Colon (tissue), 2 donors: ENCODE data around the gene DAND5.
"Not testable (repeated sequence)": the region's sequence is repeated elsewhere in the genome, so short reads cannot be mapped to it uniquely, and the experiment has no call there.

Experiments used
- FAIRE-seq: peaks from 2 replicates; lab custom pipeline; 2012; peaks lifted over from hg19 to GRCh38; lab: Jason Lieb, UNC
- donor health status: control.
- donor health status: control.

Gene DAND5

DNA sequence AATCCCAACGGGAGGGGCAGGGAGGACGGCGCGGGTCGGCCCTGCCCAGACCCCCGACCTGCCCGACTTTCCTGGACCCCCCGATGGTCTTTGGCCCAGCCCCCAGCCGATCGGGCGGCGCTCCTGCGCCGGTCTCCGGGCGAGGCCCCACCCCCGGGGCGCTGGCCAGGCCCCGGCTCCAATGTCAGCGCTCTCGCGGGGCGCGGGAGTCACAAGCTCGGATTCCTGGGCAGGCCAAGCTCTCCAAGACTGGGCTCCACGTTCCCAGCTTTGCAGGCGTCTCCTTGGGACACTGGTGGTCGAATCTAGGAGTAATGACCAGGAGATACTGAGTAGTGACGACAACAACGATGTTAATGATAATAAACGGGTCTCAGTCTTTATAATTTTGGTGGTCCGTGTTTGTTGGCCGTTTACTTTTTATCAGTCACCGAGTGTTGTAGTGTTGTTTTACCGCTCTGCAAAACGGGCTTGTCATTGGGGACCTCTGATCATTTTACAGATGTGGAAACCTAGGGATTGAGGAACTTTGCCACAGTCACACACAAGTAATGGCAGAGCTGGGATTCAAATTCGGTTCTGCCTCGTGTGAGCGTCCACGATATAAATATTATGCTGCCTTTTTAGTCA, 23.2 kb upstream of the DAND5 start:
- no peak for FAIRE-seq

DNA sequence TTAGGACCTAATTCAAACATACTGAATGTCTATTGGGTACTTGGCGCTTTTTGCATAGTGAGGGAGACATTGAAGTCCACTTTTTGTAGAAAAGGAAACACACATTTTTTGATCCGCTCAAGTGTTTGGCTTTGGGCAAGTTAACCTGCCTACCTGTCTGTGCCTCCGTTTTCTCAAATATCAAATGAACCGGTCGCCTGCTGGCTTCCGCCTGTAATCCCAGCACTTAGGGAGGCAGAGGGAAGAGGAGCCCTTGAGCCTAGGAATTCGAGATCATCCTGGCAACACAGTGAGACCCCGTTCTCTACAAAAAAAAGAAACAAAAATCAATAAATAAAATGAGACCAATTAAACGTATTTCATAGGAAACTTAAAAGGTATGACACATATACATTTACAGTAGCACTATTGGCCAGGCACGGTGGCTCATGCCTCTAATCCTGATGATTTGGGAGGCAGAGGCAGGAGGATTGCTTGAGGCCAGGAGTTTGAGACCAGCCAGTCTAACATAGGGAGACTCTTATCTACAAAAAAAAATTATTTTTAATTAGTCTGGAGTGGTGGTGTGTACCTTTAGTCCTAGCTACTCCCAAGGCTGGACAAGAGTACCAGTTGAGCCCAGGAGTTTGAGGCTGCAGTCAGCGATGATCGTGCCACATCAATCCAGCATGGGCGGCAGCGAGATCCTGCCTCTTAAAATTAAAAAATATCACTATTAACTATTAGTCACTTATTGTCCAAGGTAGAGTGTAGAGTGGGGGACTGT, 22.5 kb upstream of the DAND5 start:
- FAIRE-seq: no peak

DNA sequence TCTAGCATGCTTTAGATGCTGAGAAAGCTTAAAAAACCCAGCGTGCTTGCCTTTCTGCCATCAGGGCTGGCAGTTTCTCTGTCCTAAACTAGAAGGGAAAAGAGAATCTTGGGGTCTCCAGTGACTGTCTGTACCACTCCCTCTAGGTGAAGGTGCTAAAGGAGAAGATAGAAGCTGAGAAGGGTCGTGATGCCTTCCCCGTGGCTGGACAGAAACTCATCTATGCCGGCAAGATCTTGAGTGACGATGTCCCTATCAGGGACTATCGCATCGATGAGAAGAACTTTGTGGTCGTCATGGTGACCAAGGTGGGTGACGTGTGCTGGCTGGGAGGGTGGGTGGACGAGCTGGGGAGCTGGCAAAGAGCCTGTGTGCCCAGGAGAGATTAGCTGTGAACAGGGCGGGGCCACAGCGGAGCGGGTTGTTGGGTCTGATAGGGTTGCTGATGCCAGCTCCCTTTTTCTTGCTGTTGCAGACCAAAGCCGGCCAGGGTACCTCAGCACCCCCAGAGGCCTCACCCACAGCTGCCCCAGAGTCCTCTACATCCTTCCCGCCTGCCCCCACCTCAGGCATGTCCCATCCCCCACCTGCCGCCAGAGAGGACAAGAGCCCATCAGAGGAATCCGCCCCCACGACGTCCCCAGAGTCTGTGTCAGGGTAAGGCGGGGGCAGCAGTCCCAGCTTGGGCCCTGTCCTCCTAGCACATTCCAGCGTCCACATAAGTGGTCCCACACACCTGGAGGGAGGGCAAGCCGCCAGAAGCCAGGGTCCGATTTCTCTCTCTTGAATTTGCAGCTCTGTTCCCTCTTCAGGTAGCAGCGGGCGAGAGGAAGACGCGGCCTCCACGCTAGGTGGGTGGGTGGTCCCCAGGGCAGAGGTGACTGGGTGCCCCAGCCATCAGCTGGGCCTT, 21.4 kb upstream of the DAND5 start:
- FAIRE-seq: no peak

DNA sequence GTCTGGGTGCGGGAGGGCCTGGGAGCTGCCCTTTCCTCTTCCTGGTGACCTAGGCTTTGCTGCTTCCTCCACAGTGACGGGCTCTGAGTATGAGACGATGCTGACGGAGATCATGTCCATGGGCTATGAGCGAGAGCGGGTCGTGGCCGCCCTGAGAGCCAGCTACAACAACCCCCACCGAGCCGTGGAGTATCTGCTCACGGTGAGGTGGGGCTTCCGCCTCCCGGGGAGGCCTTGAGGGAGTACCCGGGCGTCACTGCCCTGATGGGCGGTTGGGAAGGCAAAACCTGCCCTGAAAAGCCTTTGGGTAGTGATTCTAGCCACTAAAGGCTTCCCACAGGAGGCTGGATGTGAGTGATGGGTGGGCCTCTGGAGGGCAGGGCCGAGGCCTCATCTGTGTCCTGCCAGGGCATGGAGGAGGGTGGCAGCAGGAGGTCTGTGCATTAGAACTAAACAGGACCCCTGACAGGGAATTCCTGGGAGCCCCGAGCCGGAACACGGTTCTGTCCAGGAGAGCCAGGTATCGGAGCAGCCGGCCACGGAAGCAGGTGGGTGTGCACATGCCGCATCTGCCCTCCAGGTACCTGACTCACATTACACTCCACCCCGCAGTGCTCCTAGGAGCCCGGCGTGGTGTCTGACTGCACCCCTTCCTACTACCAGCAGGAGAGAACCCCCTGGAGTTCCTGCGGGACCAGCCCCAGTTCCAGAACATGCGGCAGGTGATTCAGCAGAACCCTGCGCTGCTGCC, 20.6 kb upstream of the DAND5 start:
- no peak for FAIRE-seq

DNA sequence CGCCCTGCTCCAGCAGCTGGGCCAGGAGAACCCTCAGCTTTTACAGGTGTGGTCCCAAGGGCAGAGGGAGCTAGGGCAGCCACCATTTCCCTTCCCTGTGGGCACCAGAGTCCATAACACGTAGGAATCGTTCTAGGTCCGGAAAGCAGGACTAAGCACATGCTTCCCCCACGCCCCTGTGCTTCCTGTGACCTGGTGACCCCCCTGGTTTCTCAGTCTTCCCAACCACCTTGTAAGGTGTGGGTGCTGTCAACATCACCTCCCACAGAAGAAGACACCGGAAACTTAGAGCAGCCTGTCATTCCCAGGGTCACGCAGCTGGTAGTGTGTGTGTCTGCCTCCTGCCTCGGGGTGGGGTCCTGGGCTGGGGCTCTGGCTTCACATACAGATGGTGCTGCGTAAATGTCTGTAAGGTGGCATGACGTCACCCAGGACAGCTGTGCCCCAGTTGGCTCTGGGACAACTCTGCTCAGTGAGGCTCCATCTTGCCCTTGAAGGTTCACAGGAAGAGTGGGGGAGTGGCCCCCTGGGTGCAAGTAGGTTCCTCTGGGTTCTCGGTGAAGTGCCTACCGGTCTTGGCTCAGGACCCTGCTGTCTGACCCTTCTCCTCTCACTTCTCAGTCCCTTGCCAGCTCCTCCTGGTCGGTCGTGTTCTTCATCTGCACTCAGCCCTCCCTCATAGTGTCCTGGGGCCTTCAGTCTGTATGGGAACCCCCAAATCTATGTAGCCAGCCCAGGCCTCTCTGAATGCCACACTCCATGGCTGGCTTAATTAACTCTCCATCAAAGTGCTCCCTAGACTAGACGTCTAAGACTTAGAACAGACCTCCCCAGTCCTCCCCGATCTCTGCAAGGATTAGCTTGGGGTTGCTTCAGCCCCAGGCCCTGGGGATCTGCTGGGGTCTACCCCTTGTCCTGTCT, 19.8 kb upstream of the DAND5 start:
- FAIRE-seq: no peak

DNA sequence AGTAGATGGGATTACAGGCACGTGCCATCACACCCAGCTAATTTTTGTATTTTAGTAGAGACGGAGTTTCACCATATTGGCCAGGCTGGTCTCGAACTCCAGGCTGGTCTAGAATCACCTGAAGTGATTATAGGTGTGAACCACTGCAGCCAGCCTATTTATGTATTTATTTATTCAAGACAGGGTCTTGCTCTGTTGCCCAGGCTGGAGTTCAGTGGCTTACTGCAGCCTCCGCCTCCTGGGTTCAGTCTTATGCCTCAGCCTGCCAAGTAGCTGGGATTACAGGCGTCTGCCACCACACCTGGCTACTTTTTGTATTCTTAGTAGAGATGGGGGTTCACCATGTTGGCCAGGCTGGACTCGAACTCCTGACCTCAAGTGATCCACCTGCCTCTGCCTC, 17.3 kb upstream of the DAND5 start:
- FAIRE-seq: not testable (repeated sequence)

DNA sequence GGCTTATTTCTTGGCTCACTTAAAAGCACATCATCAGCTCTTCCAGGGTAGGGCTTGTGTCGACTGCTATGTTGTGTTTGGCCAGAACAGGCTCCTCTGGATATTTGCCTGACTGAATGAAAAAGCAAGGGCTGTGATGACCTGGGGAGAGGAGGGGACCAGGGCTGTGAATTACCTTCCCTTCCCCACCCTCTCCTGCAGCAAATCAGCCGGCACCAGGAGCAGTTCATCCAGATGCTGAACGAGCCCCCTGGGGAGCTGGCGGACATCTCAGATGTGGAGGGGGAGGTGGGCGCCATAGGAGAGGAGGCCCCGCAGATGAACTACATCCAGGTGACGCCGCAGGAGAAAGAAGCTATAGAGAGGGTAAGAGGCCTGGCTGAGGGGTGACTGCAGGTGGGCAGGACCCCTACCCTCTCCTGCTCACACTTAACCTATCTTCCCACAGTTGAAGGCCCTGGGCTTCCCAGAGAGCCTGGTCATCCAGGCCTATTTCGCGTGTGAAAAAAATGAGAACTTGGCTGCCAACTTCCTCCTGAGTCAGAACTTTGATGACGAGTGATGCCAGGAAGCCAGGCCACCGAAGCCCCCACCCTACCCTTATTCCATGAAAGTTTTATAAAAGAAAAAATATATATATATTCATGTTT, 16.8 kb upstream of the DAND5 start:
- no peak for FAIRE-seq

DNA sequence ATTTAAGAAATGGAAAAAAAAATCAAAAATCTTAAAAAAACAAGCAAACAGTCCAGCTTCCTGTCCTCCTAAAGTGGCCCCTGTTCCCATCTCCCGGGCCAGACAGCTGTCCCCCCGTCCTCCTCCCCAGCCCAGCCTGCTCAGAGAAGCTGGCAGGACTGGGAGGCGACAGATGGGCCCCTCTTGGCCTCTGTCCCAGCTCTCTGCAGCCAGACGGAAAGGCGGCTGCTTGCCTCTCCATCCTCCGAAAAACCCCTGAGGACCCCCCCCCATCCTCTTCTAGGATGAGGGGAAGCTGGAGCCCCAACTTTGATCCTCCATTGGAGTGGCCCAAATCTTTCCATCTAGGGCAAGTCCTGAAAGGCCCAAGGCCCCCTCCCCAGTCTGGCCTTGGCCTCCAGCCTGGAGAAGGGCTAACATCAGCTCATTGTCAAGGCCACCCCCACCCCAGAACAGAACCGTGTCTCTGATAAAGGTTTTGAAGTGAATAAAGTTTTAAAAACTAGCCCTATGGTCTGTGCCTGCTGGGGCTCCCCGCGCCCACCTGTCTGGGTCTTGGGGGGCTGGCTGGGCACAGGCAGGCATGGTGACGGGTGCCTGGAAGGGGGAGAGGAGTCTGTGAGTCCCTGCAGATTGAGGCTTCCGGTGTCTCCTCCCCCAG, 16.1 kb upstream of the DAND5 start:
- no peak for FAIRE-seq

DNA sequence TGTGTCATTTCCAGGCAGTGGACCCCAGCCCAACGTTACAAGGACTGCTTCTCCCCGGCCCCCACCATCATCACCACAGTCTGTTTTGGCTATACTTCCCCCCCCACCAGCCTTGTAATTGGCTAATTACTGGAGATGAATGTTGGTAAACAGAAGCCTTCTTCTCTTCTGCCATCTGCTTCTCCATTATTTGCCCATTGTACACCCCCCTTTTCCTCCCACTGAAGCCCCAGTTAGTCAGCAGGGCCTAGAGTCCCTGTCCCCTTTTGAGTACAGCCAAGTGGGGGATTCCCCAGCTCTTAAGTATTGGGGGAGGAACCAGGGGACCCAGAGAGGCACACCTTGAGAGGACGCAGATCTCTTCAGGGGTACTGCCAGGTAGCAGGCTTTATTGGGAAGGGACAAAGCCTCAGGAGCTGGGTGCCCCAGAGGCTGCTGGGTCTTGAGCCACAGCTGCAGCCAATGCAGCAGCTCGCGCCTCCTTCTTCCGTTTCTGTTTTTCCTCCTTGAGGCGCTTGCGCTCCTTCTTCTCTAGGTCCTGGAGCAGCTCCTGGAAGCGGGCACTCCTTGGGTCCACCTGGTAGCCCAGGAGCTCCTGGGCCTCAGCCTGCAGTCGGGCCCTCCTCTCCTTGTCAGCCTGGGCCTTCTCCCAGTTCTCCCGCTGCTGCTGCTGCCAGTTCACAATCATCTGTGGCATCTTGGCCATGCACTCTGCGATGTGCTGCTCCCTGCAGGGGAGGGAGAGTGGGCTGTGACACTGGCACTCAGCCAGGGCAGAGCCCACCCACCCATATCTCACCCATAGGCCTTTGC, 15.4 kb upstream of the DAND5 start:
- no peak for FAIRE-seq

DNA sequence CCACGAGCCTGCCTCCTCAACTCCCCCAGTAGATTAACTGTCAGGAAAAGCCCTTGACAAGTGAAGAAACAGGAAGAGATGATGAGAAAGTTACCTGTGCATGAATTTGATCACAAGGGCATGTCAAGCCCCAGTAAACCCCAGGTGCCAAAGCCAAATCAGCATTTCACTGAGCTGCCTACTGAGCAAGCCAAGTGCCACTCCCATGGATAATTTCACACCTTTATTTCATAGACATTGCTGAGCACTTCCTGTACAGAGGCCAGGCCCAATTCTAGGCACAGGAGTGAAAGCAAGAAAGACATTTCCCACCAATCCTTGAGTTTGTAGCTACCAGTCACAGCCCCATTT, 14.8 kb upstream of the DAND5 start:
- FAIRE-seq: no peak

DNA sequence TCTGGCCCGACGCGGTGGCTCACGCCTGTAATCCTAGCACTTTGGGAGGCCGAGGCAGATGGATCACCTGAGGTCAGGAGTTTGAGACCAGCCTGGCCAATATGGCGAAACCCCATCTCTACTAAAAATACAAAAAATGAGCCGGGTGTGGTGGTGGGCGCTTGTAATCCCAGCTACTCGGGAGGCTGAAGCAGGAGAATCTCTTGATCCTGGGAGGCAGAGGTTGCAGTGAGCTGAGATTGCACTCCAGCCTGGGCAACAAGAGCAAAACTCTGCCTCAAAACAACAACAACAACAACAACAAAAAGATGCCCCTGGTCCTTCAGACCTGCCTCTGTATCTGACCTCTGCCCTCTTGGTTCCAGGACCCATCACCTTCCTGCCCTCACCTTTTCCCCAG, 13.8 kb upstream of the DAND5 start:
- FAIRE-seq: not testable (repeated sequence)

DNA sequence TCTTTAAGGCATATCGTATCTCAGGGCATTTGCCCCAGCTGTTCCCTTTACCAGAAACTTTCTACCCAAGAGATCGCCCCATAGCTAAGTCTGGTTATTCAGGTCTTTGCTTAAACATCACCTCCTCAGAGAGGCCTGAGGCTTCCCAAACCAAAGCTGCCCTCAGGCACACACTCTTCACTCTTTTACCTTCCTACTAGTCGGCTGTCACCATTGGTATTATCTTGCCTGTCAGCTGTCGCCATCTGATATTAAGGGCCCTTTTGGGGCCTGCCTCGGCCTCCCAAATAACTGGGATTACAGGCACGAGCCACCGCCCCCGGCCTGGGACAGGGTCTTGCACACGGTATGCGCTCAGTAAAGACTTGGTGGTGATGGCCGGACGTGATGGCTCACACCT, 13.4 kb upstream of the DAND5 start:
- no peak for FAIRE-seq

DNA sequence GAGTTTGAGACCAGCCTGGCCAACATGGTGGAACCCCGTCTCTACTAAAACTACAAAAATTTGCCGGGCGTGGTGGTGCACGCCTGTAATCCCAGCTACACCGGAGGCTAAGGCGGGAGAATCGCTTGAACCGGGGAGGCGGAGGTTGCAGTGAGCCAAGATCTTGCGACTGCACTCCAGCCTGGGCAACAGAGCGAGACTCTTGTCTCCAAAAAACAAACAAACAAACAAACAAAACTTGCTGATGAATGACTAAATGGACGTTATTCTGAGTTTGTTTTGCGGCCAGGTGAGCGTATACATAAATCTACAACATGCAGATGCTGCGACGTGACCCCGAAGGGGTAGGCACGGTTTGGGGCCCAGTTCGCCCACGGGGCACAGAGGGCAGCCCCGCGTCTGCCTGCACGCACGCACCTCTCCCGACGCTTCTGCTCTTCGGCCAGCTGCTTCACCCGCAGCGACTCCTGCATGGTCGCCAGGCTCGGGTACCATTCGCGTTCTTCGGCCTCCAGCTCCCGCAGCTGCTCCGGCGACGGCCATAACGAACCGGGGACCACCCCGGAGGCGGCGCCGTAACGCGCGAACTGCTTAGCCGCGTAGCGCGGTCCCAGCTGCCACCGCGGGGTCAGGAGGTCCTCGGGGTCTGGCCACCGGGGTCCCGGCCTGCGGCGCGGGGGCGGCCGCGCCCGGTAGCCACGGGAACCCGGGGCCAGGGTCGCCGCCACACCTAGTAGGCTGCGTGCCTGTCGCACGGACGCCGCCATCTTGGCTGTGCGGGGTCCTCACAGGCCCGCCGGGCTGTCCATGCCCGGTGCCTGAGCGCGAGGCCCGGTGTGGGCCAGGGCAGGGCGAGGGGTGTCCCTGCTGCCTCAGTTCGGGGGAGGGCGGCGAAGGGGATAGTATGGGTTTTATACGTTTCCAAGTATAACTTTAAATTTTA, 12.7 kb upstream of the DAND5 start, which contains the start of gene GADD45GIP1:
TSS of gene GADD45GIP1 (minus strand) at position 778 of the 943 bp plus-strand sequence. CDS start at position 767, 11 bp downstream.
- no peak for FAIRE-seq

DNA sequence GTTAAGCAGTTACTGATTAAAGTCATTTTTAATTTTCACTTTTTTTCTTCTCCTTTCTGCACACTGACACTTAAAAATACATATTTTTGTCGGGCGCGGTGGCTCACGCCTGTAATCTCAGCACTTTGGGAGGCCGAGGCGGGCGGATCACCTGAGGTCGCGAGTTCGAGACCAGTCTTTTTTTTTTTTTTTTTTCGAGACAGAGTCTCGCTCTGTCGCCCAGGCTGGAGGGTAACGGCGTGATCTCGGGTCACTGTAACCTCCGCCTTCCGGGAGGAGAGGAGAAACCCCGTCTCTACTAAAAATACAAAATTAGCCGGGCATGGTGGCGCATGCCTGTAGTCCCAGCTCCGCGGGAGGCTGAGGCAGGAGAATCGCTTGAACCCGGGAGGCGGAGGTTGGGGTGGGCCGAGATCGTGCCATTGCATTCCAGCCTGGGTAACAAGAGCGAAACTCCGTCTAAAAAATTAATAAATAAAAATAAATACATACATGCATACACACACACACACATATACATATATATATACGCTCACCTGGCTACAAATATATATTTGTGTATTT, 11.9 kb upstream of the DAND5 start:
- FAIRE-seq: not testable (repeated sequence)

DNA sequence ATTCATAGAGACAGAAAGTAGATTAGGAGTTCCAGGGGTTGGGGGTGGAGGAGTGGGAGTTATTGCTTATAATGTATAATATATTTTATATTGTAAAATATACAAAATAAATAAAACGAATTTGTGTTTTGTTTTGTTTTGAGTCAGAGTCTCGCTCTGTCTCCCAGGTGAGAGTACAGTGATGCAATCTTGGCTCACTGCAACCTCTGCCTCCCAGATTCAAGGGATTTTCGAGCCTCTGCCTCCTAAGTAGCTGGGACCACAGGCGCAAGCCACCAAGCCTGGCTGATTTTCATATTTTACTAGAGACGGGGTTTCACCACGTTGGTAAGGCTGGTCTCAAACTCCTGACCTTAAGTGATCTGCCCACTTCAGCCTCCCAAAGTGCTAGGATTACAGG, 9.9 kb upstream of the DAND5 start:
- FAIRE-seq: no peak

DNA sequence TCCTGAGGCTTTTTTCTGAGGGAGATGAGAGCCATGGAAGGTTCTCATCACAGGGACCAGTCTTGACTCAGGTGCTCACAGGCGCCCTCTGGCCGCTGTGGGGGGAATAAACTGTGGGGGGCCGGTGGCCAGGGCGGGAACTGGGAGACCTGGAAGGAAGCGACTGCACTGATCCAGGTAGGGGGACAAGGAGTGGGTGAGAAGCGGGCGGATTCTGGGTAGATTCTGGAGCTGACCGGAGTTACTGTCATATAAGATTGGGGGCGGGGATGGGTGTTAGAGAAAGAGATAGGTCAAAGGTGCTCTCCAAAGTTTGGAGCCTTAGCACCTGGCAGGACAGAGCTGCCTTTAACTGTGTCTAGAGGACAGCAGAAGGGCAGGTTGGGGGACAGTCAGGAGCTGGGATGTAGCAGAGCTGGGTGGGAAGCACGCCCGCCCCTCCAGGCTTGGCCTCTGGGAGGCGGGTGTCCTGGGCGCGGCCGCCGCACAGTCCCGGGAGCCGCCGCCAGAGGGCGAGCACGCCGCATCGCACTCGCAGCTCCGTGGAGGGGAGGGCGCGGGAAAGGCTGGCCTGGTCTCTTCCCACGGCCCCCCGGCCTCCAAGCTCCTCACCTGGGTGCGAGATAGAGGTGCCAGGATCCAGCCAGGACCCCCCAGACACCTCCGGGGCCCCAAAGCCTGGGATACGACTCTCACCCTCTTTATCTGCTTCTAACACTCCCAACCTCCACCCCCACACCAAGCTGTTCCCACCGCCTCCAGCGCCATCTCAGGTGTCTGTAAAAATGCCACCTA, 4.2 kb upstream of the DAND5 start:
- no peak for FAIRE-seq

DNA sequence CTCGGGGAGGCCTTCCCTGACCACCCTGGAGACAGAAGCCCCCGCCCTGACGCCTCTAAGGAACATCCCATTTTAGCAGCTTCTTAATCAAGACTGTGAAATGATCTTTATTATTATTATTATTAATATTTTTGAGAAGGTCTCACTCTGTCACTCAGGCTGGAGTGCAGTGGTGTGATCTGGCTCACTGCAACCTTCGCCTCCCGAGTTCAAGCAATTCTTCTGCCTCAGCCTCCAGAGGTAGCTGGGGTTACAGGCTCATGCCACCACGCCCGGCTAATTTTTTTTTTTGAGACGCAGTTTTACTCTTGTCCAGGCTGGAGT, 3.6 kb upstream of the DAND5 start:
- no peak for FAIRE-seq
